ENCODE measurements around the gene MYL6B.
A peak's percentile ranks its signal among the peaks of the same experiment; 100 is the strongest.

MYL6B gene

DNA sequence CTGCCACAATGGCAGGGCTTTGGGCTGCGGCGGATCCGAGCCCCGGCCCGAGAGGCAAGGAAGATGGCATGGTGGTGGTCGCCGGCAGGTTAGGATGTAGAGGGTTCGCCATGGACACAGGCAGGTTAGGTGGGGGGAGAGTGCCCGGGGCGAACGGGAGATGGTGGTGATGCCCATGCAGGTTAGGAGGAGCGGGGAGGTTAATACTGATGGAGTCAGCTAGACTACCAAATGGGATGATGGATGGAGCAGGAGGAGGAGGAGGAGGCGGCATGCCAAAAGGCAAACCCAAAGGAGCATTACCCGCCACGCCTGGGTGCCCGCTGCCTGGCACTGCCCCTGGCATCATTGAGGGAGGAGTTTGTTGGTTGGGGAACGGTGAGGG is 11.9 kb downstream of the MYL6B start:
- DNase-seq (ENCODE audit: low read depth) = no peak
- TF ChIP-seq MYC (IDR thresholded peaks at IDR 0.05; ENCODE audit: low read depth, low read length) (no peak), POLR2A (IDR thresholded peaks at IDR 0.05; ENCODE audit: extremely low read depth, insufficient read length) (no peak)
- TF ChIP-seq, protein P1, sequence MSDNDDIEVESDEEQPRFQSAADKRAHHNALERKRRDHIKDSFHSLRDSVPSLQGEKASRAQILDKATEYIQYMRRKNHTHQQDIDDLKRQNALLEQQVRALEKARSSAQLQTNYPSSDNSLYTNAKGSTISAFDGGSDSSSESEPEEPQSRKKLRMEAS (IDR thresholded peaks at IDR 0.05; ENCODE audit: low read depth, low read length) = no peak

DNA sequence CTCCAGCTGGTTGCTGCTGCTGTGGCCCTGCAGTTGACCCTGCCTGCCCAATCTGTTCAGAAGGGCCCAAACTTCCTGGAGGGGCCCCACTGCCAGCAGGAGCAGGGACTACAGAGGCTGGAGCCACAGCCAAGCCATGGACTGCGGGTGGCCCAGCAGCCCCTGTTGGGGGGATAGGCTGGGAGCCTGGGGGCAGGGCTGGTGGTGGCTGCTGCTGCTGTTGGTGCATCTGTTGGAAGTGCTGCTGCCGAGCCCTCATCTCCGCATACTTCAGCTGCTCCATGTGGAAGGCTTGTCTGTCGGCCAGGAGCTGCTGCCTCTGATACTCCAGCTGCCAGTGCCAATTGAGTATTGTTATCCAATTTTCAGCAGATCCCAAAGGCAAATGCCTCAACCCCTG is 13.0 kb downstream of the MYL6B start:
- no peak for DNase-seq (ENCODE audit: low read depth)
- TF ChIP-seq MYC (IDR thresholded peaks at IDR 0.05; ENCODE audit: low read depth, low read length) (no peak), POLR2A (IDR thresholded peaks at IDR 0.05; ENCODE audit: extremely low read depth, insufficient read length) (no peak)
- TF ChIP-seq, protein P2, sequence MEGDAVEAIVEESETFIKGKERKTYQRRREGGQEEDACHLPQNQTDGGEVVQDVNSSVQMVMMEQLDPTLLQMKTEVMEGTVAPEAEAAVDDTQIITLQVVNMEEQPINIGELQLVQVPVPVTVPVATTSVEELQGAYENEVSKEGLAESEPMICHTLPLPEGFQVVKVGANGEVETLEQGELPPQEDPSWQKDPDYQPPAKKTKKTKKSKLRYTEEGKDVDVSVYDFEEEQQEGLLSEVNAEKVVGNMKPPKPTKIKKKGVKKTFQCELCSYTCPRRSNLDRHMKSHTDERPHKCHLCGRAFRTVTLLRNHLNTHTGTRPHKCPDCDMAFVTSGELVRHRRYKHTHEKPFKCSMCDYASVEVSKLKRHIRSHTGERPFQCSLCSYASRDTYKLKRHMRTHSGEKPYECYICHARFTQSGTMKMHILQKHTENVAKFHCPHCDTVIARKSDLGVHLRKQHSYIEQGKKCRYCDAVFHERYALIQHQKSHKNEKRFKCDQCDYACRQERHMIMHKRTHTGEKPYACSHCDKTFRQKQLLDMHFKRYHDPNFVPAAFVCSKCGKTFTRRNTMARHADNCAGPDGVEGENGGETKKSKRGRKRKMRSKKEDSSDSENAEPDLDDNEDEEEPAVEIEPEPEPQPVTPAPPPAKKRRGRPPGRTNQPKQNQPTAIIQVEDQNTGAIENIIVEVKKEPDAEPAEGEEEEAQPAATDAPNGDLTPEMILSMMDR (IDR thresholded peaks at IDR 0.05; ENCODE audit: low read depth, low read length) = no peak
- TF ChIP-seq, protein P1 (IDR thresholded peaks at IDR 0.05; ENCODE audit: low read depth, low read length) = no peak

More for the DNA sequence above, 11.9 kb downstream of the MYL6B start:
- no peak overlapping the region for H3K4me3 ChIP-seq (ENCODE audit: low read depth, low read length)

DNA sequence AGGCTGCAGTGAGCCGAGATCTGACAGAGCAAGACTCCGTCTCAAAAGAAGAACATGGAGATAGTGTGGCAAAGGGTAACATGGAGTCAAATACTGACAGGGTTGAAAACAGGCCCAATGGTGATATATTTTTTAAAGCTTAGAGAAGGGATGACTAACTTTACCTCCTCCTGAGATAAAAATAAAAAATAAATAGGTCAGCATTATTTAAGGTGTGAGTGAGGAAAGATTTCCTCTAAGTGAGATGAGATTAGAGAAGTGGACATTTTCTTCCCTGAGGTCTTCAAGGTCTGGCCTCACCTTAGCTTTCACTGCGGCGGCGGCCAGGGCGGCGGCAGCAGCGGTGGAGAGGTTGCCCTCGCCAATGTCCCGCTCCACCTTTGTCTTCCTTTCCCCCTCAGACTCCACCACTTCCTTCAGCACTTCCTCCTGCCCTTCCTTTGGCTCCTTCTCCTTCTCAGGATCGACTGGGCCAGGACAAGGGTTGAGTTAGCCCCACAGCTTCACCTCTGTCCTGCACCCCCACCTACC is 16.9 kb downstream of the MYL6B start:
- no peak for DNase-seq (ENCODE audit: low read depth)
- TF ChIP-seq POLR2A (IDR thresholded peaks at IDR 0.05; ENCODE audit: extremely low read depth, insufficient read length) (no peak), MYC (IDR thresholded peaks at IDR 0.05; ENCODE audit: low read depth, low read length) (no peak)
- TF ChIP-seq, protein P2 (IDR thresholded peaks at IDR 0.05; ENCODE audit: low read depth, low read length) = no peak
- TF ChIP-seq, protein P1 (IDR thresholded peaks at IDR 0.05; ENCODE audit: low read depth, low read length) = no peak
- H3K4me3 ChIP-seq (ENCODE audit: low read depth, low read length) = no peak overlapping the region

More for the DNA sequence above, 13.0 kb downstream of the MYL6B start:
- no peak overlapping the region for H3K4me3 ChIP-seq (ENCODE audit: low read depth, low read length)

DNA sequence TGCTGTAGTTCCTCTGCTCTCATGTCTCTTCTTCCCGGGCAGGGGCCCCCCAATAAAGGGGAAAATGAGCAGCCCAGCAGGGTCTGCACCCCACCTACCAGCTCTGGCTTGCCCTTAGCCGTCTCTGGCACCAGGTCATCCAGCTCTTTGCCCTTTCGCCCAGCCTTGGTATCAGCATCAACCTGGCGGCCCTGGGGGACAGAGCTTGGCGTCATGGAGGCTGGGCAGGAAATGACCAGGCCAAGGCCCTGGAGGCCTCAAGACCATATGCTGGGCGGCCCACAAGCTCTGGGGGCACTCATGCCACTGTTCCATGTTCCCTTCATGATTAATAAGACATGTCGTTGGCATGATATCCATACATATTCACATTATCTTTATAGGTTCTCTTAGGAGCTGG is 20.5 kb downstream of the MYL6B start:
- TF ChIP-seq, protein P1 (IDR thresholded peaks at IDR 0.05; ENCODE audit: low read depth, low read length) = no peak
- TF ChIP-seq POLR2A (IDR thresholded peaks at IDR 0.05; ENCODE audit: extremely low read depth, insufficient read length) = no peak
- TF ChIP-seq, protein P2 (IDR thresholded peaks at IDR 0.05; ENCODE audit: low read depth, low read length) = no peak
- TF ChIP-seq MYC (IDR thresholded peaks at IDR 0.05; ENCODE audit: low read depth, low read length) = no peak
- DNase-seq (ENCODE audit: low read depth) = no peak
- no peak overlapping the region for H3K4me3 ChIP-seq (ENCODE audit: low read depth, low read length)

DNA sequence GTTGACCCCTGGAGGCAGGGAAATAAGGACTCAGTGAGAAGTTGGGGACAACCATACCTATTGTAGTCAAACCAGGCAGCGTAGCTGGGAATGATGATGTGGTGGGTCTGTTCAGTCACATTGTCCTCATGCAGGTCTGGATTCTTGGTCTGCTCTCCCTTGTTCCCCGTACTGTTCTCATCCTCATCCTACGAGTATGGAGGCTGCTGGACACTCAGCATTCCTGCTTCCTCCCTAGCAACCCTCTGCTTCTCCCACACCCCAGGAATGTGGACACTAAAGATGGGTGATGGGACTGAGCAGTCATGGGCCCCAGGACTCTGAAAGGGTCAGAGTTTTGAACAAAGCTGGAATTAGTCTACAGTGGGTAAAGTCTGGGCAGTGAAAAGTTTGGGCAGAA is 26.0 kb downstream of the MYL6B start:
- no peak overlapping the region for H3K4me3 ChIP-seq (ENCODE audit: low read depth, low read length)
- DNase-seq (ENCODE audit: low read depth) = no peak
- TF ChIP-seq MYC (IDR thresholded peaks at IDR 0.05; ENCODE audit: low read depth, low read length) (no peak), POLR2A (IDR thresholded peaks at IDR 0.05; ENCODE audit: extremely low read depth, insufficient read length) (no peak)
- TF ChIP-seq, protein P1 (IDR thresholded peaks at IDR 0.05; ENCODE audit: low read depth, low read length) = no peak
- TF ChIP-seq, protein P2 (IDR thresholded peaks at IDR 0.05; ENCODE audit: low read depth, low read length) = no peak

DNA sequence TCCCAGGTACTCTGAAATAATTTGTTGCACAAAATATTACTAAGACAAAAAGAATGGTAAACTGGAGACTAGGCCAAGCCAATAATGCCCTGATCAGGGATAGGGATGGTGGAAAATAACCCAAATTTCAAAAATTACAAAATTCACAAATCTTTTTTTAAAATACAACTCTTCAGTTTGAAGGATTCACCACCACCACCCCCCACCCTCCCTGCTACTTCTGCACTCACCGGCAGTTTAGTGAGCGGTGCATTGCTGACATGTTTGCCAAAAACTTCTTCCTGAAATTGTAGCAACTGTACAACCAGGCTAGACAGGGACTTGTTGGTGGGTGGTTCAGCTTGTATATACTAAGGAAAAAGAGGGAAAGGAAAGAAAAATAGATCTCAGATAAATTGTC is 34.6 kb downstream of the MYL6B start:
- TF ChIP-seq, protein P1 (IDR thresholded peaks at IDR 0.05; ENCODE audit: low read depth, low read length) = no peak
- TF ChIP-seq MYC (IDR thresholded peaks at IDR 0.05; ENCODE audit: low read depth, low read length) (no peak), POLR2A (IDR thresholded peaks at IDR 0.05; ENCODE audit: extremely low read depth, insufficient read length) (no peak)
- TF ChIP-seq, protein P2 (IDR thresholded peaks at IDR 0.05; ENCODE audit: low read depth, low read length) = no peak
- DNase-seq (ENCODE audit: low read depth) = no peak
- peak overlapping the region; percentile 94 for H3K4me3 ChIP-seq (ENCODE audit: low read depth, low read length)

All from NB4 (cell line).